Spleen (tissue), 7 donors: ENCODE results near the gene LNX1.

ENCODE experiments used
- CTCF ChIP-seq, 11 experiments: fragments of 200-600 bp in 7 of 11; fragments of 450-650 bp in 4 of 11; sonication (generic) in 4 of 11; IDR thresholded peaks in 8 of 11; conservative IDR thresholded peaks in 3 of 11; 1 replicate in 7 of 11; 2 replicates in 4 of 11; pipeline versions ENCODE4 v1.4.0 to v1.8.0; 2016 to 2021; ENCODE audit warnings: antibody characterized with exemption in 11 of 11, inconsistent platforms in 4 of 11, mild to moderate bottlenecking in 1 of 11
- POLR2A ChIP-seq, 3 donors: fragments of 450-650 bp; IDR thresholded peaks; one replicate each; pipeline ENCODE4 v1.5.1; 2017; ENCODE audit warnings: antibody characterized with exemption in 3 of 3, mild to moderate bottlenecking in 1 of 3
- donor health status: DM: no; HTN: no; CAD: no; lungs with moderate emphysema.
- donor health status: DM: no; HTN: no; CAD: no.
- donor health status: DM: no; HTN: no; CAD: no.

DNA sequence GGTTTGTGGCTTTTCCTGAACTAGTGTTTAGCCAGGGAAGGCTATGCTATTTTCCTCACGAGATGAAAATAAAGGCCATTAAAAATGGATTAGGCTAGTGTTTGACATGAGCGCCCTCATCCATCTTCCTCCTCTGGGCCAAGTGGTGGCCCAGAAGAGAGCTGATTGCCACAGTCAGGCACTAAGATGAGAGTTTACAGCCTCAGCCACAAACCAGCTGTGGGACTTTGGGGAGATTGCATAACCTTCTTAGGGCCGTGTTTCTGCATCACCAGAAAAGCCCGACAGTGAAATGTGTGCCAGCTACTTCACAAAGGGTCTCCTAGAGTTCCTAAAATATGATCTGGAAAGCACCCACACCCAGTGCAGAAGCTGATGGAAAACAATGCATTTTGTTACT is 42.3 kb upstream of the LNX1 start:
- TF ChIP-seq CTCF (IDR thresholded peaks at IDR 0.05 in 8 of 11, conservative IDR thresholded peaks at IDR 0.05 in 3 of 11), result no peak
- TF ChIP-seq POLR2A (IDR thresholded peaks at IDR 0.05), result no peak
